Tibial nerve (tissue), 4 donors: ENCODE results near the gene BTBD9. TPM values are rescaled to one million over a fixed set of nuclear protein-coding genes. Genes with fewer than 3 reads are reported as not detected.

Experiments
- DNase-seq, 2 donors: peaks; one replicate each; pipeline ENCODE4 v3.0.0-alpha.2; 2019; ENCODE audit warnings: low spot score in 2 of 2
- H3K27ac ChIP-seq, 4 donors: fragments of 200-600 bp; sonication (generic) in 3 of 4; one replicate each; pipeline ENCODE4 v1.5.1; 2017 to 2019; ENCODE audit warnings: mild to moderate bottlenecking in 1 of 4
- H3K27me3 ChIP-seq, 2 donors: fragments of 200-600 bp; sonication (generic) in 1 of 2; one replicate each; pipeline versions ENCODE4 v1.5.1 to v1.6.0; 2017 to 2019
- H3K36me3 ChIP-seq, 3 donors: fragments of 200-600 bp; sonication (generic); one replicate each; pipeline ENCODE4 v1.5.1; 2018 to 2019
- H3K4me1 ChIP-seq, 4 donors: fragments of 200-600 bp; sonication (generic) in 3 of 4; one replicate each; pipeline ENCODE4 v1.5.1; 2017 to 2019
- H3K4me3 ChIP-seq, 4 donors: fragments of 200-600 bp; sonication (generic) in 3 of 4; one replicate each; pipeline ENCODE4 v1.5.1; 2017 to 2019; ENCODE audit warnings: mild to moderate bottlenecking in 1 of 4, moderate library complexity in 1 of 4
- H3K9me3 ChIP-seq, 4 donors: fragments of 200-600 bp; sonication (generic) in 3 of 4; one replicate each; pipeline ENCODE4 v1.5.1; 2017 to 2019
- EP300 ChIP-seq, 2 donors: sonication (generic); formaldehyde crosslinking; IDR thresholded peaks; one replicate each; pipeline ENCODE4 v1.6.1; 2017; ENCODE audit warnings: antibody characterized with exemption in 2 of 2, mild to moderate bottlenecking in 1 of 2
- POLR2A ChIP-seq, 2 donors: fragments of 450-650 bp; IDR thresholded peaks; one replicate each; pipeline ENCODE4 v1.6.1; 2017; ENCODE audit warnings: antibody characterized with exemption in 2 of 2, mild to moderate bottlenecking in 2 of 2, moderate library complexity in 2 of 2
- WGBS, 2 donors: methylation state at CpG; one replicate each; pipeline ENCODE4 v1.1.5; 2018; 5-methylcytosine and 5-hydroxymethylcytosine counted together
- total RNA-seq, 4 donors: library from RNA; depleted of rRNA; stranded (reverse); fragments of >200 nt; gene quantifications; one replicate each; pipeline ENCODE4 v1.1.0, GENCODE V29; 2016
- TF ChIP-seq, protein P1 (sequence below), 5 experiments: fragments of 200-600 bp in 3 of 5; fragments of 450-650 bp in 2 of 5; sonication (generic) in 3 of 5; IDR thresholded peaks; one replicate each; pipeline ENCODE4 v1.5.1; 2016 to 2019; ENCODE audit warnings: antibody characterized with exemption in 5 of 5, mild to moderate bottlenecking in 3 of 5, moderate library complexity in 2 of 5

Gene BTBD9
- total RNA-seq, 4 donors from 2014 or later = 7.5 to 23.9 (median 10.7) TPM

DNA sequence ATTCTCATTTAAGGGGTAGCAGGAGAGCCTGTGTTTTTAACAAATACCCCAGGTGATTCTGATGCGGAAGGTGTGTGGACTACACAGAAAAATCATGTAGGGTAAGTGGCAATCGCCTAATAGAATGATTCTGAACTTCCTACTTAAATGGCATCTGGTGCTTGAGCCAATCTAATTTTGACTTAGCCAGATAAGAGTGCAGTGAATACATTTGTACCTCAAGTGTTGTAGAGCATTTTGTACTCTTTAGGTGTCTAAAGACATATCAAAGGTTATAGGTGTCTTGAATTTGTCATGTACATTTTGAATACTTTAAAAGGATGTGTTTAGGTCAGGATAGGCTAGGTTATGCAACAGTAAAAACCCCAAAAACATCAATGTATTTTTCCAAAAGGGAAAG, 10.0 kb upstream of the BTBD9 start:
- 95% methylated on average over 2 of the region's 2 CpGs for WGBS, 2 donors
- H3K9me3 ChIP-seq = no peaks in the 10 kb centered on the region
- H3K4me3 ChIP-seq = no peak overlapping the region
- H3K36me3 ChIP-seq = peaks cover 0 to 19% (median 0%) of the 10 kb centered on the region in 3 donors
- no peak overlapping the region for H3K27ac ChIP-seq
- H3K27me3 ChIP-seq = no peaks in the 10 kb centered on the region
- no peak for DNase-seq
- no peak for TF ChIP-seq EP300 (IDR thresholded peaks at IDR 0.05)
- TF ChIP-seq, protein P1, sequence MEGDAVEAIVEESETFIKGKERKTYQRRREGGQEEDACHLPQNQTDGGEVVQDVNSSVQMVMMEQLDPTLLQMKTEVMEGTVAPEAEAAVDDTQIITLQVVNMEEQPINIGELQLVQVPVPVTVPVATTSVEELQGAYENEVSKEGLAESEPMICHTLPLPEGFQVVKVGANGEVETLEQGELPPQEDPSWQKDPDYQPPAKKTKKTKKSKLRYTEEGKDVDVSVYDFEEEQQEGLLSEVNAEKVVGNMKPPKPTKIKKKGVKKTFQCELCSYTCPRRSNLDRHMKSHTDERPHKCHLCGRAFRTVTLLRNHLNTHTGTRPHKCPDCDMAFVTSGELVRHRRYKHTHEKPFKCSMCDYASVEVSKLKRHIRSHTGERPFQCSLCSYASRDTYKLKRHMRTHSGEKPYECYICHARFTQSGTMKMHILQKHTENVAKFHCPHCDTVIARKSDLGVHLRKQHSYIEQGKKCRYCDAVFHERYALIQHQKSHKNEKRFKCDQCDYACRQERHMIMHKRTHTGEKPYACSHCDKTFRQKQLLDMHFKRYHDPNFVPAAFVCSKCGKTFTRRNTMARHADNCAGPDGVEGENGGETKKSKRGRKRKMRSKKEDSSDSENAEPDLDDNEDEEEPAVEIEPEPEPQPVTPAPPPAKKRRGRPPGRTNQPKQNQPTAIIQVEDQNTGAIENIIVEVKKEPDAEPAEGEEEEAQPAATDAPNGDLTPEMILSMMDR (IDR thresholded peaks at IDR 0.05) = no peak
- no peak for TF ChIP-seq POLR2A (IDR thresholded peaks at IDR 0.05)
- H3K4me1 ChIP-seq = peaks cover 0 to 2% (median 0%) of the 10 kb centered on the region in 4 donors

DNA sequence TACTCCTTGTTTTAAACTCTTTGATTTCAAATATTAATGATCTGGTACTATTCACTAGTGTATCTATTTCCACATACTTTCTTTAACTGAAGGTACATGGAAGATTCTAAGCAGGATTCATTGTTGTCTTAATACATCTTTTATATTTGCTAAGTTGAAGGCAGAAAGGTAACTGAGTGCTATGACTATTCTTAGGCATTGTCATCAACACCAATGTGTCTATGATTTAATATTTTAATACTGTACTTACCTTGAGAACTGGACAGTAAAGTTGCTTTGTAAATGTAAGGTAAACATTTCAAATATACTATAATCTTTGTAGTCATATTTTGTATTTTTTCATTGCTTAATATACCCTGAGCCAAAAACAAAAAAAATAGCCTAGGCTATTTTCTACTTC, 8.9 kb upstream of the BTBD9 start:
- Histone ChIP-seq H3K4me1 (peaks cover 0 to 6% (median 0%) of the 10 kb centered on the region in 4 donors), H3K36me3 (peaks cover 0 to 14% (median 0%) of the 10 kb centered on the region in 3 donors), H3K9me3 (no peaks in the 10 kb centered on the region), H3K4me3 (no peak overlapping the region), H3K27ac (no peak overlapping the region), H3K27me3 (no peaks in the 10 kb centered on the region)
- no peak for DNase-seq
- TF ChIP-seq POLR2A (IDR thresholded peaks at IDR 0.05) (no peak), EP300 (IDR thresholded peaks at IDR 0.05) (no peak)
- TF ChIP-seq, protein P1 (IDR thresholded peaks at IDR 0.05) = no peak

DNA sequence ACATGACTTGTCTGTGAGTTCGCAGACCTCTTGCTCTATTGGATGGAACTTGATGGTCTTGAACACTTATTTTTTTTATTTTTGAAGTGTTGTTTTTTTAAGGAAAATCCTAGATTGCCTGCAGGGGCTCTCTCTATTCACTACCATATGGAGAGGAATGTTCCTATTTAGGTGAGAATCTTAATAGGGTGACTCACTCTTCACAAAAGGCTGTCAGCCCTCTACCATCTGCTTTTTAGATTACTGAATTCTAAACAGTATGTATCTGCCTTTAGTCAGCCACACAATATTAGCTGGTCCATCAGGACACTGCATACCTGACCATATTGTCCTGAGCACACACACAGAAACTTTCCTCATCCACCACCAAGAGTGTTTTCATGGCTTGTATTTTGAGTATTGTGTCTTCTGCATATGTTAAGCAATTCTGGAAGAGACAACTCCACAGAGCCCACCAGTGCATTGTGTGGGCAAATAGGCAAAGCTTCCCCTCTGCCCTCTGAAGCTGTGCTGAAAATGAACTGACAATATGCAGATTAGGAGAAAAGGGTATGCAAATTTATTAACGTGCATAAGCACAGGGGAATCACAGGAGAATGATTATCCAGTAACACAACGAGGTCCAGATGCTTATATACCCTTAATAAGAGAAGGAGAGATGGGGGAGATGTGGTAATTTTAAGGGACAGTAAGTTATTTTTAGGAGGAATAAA, 6.6 kb upstream of the BTBD9 start:
- TF ChIP-seq, protein P1 (IDR thresholded peaks at IDR 0.05) = no peak
- TF ChIP-seq POLR2A (IDR thresholded peaks at IDR 0.05) (no peak), EP300 (IDR thresholded peaks at IDR 0.05) (no peak)
- no peak overlapping the region for H3K4me3 ChIP-seq
- no peak overlapping the region for H3K27ac ChIP-seq
- no peaks in the 10 kb centered on the region for H3K27me3 ChIP-seq
- H3K9me3 ChIP-seq = no peaks in the 10 kb centered on the region
- 74 to 76% methylated on average over 3 of the region's 3 CpGs for WGBS, 2 donors
- DNase-seq = no peak
- H3K4me1 ChIP-seq = peaks cover 0 to 8% (median 0%) of the 10 kb centered on the region in 4 donors
- H3K36me3 ChIP-seq = peaks cover 0 to 14% (median 0%) of the 10 kb centered on the region in 3 donors

DNA sequence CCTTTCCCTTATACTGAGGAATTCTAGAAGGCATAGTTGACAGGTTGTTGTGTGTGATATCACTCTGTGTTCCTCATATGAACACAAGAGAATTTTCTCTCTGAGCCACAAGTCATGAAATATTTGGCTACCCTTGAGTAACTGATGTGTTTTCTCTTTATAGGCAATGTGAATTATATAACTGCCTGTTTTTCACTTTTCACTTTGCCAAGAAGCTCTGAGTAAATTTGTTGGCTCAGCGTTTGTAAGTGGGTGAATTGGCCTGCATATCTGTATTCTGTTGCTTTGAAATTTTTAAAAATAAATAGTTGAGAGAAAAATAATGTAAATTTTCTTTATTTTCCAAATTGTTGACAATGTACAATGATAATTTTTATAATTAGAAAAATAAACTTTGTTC, 5.2 kb upstream of the BTBD9 start:
- H3K27me3 ChIP-seq = no peaks in the 10 kb centered on the region
- no peaks in the 10 kb centered on the region for H3K9me3 ChIP-seq
- no peak overlapping the region for H3K27ac ChIP-seq
- no peak overlapping the region for H3K4me3 ChIP-seq
- H3K36me3 ChIP-seq = peaks cover 0 to 3% (median 0%) of the 10 kb centered on the region in 3 donors
- 23 to 33% methylated on average over 1 of the region's 1 CpG for WGBS, 2 donors
- no peak for DNase-seq
- peaks cover 0 to 18% (median 8%) of the 10 kb centered on the region in 4 donors for H3K4me1 ChIP-seq
- TF ChIP-seq, protein P1 (IDR thresholded peaks at IDR 0.05) = no peak
- no peak for TF ChIP-seq EP300 (IDR thresholded peaks at IDR 0.05)
- no peak for TF ChIP-seq POLR2A (IDR thresholded peaks at IDR 0.05)

DNA sequence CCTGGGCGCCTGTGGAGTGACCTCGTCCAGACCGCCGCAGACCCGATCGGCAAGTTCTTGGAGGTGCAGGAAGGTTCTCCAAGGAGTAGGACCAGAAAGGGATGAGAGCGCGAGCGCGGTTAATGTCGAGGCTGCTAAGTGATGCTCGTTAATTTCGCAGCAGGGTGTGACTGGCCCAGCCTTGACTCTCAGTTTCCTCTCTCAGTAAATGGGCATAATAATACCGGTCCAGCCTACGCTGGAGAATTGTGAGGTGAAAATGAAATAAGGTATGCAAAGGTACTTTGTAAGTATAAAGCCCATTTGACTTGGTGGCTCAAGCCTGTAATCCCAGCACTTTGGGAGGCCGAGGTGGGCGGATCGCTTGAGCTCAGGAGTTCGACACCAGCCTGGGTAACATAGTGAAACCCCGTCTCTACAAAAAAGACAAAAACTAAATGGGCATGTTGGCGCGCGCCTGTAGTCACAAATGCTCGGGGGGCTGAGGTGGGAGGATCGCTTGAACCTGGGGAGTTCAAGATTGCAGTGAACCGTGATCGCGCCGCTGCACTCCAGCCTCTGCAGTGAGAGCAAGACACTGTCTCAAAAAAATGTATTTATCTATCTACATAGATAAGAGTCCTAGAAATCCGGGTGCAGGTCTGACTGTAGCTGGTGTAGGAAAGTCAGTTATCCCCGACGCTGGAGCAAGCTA, 634 bp upstream of the BTBD9 start:
- TF ChIP-seq, protein P1 (IDR thresholded peaks at IDR 0.05) = no peak
- peak in 1 of 2 donors; percentile 42 for TF ChIP-seq EP300 (IDR thresholded peaks at IDR 0.05)
- peak overlapping the region; percentile 91 to 96 (median 94) for H3K27ac ChIP-seq
- no peak for DNase-seq
- H3K36me3 ChIP-seq = no peaks in the 10 kb centered on the region
- 10 to 11% methylated on average over 30 to 32 of the region's 32 CpGs for WGBS, 2 donors
- peaks cover 0 to 29% (median 15%) of the 10 kb centered on the region in 4 donors for H3K4me1 ChIP-seq
- H3K4me3 ChIP-seq = peak overlapping the region; percentile 66 to 92 (median 77)
- H3K27me3 ChIP-seq = no peaks in the 10 kb centered on the region
- H3K9me3 ChIP-seq = no peaks in the 10 kb centered on the region
